Activated naive CD8-positive, alpha-beta T cell treated with anti-CD3 and anti-CD28 coated beads, Interleukin-2, amount 10 ng/mL, durations not matched to agents 7 days and 5 days (primary cell): Measurements from ENCODE around the gene DSCAM. TPM values are rescaled to one million over a fixed set of nuclear protein-coding genes. Genes with fewer than 3 reads are reported as not detected.

ENCODE experiments used
- ATAC-seq: fragments of 150-1000 bp; cut with Tn5 transposase; one replicate; pipeline ENCODE4 v1.10.0; 2021; ENCODE audit warnings: low read depth, moderate library complexity
- POLR2A ChIA-PET: fragments of 350-600 bp; sonication (Branson Sonifier 250); formaldehyde crosslinking; loops from one replicate; lab custom pipeline; 2021; ENCODE audit warnings: antibody characterized with exemption; lab: Charles Lee
- DNase-seq: peaks from one replicate; pipeline ENCODE4 v3.0.0; 2021
- H3K27ac Mint-ChIP-seq: one replicate; pipeline ENCODE4 v1.8.0; 2022; ENCODE audit warnings: mild to moderate bottlenecking, mixed read lengths
- H3K27me3 Mint-ChIP-seq: one replicate; pipeline ENCODE4 v1.8.0; 2022; ENCODE audit warnings: mild to moderate bottlenecking, moderate library complexity, mixed read lengths
- H3K36me3 Mint-ChIP-seq: one replicate; pipeline ENCODE4 v1.8.0; 2021; ENCODE audit warnings: mild to moderate bottlenecking, mixed read lengths
- H3K4me1 Mint-ChIP-seq: one replicate; pipeline ENCODE4 v1.8.0; 2021; ENCODE audit warnings: mixed read lengths
- H3K4me3 Mint-ChIP-seq: one replicate; pipeline ENCODE4 v1.8.0; 2022; ENCODE audit warnings: mild to moderate bottlenecking, moderate library complexity, mixed read lengths
- H3K9me3 Mint-ChIP-seq: one replicate; pipeline ENCODE4 v1.8.0; 2021; ENCODE audit warnings: mixed read lengths
- total RNA-seq, 2 experiments: library from RNA; stranded (reverse); gene quantifications; one replicate each; pipeline ENCODE4 v1.2.3, GENCODE V29; 2021

The DSCAM gene
- total RNA-seq, 2 experiments from 2014 or later = not detected

DNA sequence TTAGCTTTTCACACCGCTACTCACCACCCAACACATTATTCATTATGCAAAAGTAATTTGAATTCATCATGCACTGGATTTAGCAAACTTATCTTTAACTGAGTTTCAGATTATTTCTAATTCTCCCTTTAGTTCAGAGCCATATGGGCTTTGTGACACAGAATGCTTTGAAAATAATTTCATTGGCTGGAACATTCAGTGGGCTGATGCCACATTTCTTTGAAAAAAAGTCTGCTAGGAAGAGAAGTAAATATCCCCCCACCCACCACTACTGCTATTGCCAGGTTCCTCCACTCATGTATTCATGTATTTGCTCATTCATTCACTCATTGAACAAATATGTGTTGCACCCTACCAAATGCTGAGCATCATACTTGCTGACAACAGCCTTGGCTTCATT, 280.5 kb downstream of the DSCAM start:
- no peak overlapping the region for H3K27ac Mint-ChIP-seq
- no peak for DNase-seq
- ATAC-seq = no peak

DNA sequence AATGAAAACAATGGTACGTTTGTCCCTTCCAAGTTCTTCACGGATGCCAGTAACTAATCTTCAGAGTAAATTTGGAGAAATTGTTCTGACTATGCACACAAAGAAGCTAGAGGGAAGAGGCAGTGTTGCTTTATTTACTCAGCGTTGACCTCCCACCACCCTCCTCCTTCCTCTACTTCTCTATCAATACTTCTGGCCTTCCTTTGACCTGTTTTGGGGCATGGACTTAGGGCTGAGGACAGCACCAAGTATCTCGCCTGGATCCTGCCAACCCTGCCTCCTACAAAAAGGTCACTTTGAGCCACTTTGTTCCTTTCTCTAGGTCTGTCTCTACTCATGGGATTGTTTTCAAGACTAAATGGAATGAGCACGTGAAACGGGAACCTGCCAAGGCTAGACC, 282.6 kb downstream of the DSCAM start:
- Mint-ChIP-seq H3K4me1 (no peaks in the 10 kb centered on the region), H3K9me3 (peaks cover 3% of the 10 kb centered on the region), H3K36me3 (no peaks in the 10 kb centered on the region), H3K27ac (no peak overlapping the region), H3K27me3 (no peaks in the 10 kb centered on the region), H3K4me3 (no peak overlapping the region)
- POLR2A ChIA-PET = no interaction called here
- DNase-seq (no peak), ATAC-seq (no peak)

More for the DNA sequence above, 280.5 kb downstream of the DSCAM start:
- no peaks in the 10 kb centered on the region for H3K27me3 Mint-ChIP-seq
- no peaks in the 10 kb centered on the region for H3K9me3 Mint-ChIP-seq
- no peak overlapping the region for H3K4me3 Mint-ChIP-seq
- no peaks in the 10 kb centered on the region for H3K36me3 Mint-ChIP-seq
- no peaks in the 10 kb centered on the region for H3K4me1 Mint-ChIP-seq
- POLR2A ChIA-PET = no interaction called here

DNA sequence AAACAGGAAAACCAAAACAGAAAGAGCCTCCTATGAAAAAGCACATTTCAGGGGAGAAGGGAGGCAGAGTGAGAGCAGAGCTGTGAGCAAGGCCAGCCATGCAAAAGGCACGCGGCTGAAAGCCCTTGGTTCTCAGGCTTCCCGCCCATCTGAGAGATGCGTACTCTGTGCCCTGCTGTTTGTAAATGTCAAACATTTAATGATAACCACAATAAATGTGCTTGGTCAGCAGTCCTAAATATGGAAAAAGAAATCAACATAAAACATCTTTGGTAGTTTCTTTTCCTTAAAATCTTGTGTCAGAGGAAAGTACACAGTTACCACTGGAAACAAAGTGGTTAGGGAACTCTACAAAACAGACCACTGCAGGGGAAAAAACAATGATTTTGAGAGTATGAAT, 283.1 kb downstream of the DSCAM start:
- ATAC-seq (no peak), DNase-seq (no peak)
- Mint-ChIP-seq H3K27ac (no peak overlapping the region), H3K27me3 (no peaks in the 10 kb centered on the region), H3K9me3 (peaks cover 3% of the 10 kb centered on the region), H3K4me3 (no peak overlapping the region), H3K4me1 (no peaks in the 10 kb centered on the region), H3K36me3 (no peaks in the 10 kb centered on the region)
- POLR2A ChIA-PET = no interaction called here

DNA sequence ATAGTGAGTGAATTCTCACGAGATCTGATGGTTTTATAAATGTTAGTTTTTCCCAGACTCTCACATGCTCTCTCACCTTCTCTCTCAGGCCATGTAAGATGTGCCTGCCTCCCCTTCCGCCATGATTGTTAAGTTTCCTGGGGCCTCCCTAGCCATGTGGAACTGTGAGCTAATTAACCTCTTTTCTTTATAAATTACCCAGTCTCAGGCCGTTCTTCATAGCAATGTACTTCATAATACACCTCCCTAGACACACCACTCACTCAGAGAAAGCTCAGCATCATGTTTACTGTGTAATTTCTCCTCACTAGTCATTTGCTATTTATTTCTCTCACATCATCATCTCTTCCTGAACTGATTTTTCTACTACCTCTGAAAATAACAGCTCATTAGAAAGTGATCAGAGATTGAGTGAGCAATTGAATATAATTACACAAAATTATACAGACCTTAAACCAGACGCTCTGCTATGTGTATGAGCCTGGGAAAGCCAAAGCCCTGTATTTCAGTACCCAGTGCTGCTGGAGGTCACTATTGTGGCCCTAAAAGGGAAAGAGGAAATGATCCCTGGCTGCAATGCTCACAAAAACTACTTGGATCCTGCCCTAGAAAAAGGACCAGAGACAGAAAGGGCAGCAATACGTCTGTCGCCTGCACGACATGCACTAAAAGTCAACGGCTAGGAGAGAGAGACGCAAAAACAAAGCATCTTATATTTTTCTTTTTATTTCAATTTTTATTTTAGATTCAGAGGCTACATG, 284.5 kb downstream of the DSCAM start:
- POLR2A ChIA-PET = no interaction called here
- Mint-ChIP-seq H3K4me1 (no peaks in the 10 kb centered on the region), H3K36me3 (no peaks in the 10 kb centered on the region), H3K4me3 (no peak overlapping the region), H3K27ac (no peak overlapping the region), H3K9me3 (peaks cover 3% of the 10 kb centered on the region), H3K27me3 (no peaks in the 10 kb centered on the region)
- DNase-seq = no peak
- ATAC-seq = no peak

DNA sequence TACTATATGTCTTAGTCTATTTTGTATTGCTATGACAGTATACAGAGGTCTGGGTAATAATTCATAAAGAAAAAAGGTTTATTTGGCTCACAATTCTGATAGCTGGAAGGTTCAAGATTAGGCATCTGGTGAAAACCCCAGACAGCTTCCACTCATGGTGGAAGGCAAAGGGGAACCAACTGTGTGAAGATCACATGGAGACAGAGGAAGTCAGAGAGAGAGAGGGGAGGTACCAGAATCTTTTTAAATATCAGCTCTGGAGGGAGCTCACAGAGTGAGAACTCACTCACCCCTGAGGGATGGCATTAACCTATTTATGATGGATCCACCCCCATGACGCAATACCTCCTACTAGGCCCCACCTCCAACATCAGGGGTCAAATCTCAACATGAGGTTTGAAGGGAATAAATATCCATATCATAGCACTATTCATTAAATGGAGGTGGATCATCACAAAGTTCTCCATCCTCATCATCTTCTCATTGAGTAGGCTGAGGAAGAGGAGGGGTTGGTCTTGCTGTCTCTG, 290.5 kb downstream of the DSCAM start:
- peaks cover 3% of the 10 kb centered on the region for H3K9me3 Mint-ChIP-seq
- H3K36me3 Mint-ChIP-seq = no peaks in the 10 kb centered on the region
- no peak for ATAC-seq
- POLR2A ChIA-PET = no interaction called here
- H3K4me1 Mint-ChIP-seq = no peaks in the 10 kb centered on the region
- no peak for DNase-seq
- H3K27me3 Mint-ChIP-seq = no peaks in the 10 kb centered on the region
- H3K27ac Mint-ChIP-seq = no peak overlapping the region
- no peak overlapping the region for H3K4me3 Mint-ChIP-seq

DNA sequence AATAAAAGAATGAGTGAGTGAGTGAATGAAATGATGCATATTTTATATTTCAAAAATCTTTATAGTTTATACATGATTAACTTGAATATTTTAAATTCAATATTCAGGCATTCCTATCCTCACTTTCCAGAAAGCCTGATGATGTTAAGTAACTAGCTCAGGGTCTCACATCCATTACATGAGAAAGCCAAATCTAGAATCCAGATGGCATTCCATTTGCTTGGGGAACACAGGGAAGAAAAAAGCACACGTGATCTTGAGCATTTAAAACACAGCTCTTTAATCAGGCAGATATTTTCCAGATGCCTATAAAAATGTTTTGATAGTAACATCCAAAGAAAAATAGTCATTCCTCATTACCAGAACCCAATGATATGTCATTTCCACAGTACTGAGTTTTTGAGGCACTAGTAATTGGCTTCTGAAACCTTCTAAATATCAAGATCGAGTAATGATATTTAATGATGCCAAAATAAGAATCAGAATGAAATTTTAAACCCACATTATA, 291.9 kb downstream of the DSCAM start:
- POLR2A ChIA-PET = no interaction called here
- Mint-ChIP-seq H3K27me3 (no peaks in the 10 kb centered on the region), H3K36me3 (no peaks in the 10 kb centered on the region), H3K4me1 (no peaks in the 10 kb centered on the region), H3K27ac (no peak overlapping the region), H3K9me3 (no peaks in the 10 kb centered on the region), H3K4me3 (no peak overlapping the region)
- DNase-seq (no peak), ATAC-seq (no peak)

DNA sequence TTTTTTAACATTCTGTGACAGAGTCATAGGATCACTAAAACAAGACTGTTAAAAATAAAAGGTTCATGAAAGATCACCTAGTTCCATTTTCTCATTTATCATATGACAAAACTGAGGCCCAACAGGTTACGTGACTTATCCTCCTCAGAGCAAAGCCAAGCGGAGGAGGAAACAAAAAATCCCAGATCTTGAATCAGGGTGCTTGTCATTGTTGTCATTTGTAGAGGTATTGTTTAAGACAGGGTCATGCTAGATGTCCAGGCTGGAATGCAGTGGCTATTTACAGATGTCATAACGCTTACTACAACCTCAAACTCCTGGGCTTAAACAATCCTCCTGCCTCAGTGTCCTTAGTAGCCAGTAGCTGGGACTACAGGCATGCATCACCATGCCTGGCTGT, 293.2 kb downstream of the DSCAM start:
- Mint-ChIP-seq H3K36me3 (no peaks in the 10 kb centered on the region), H3K4me1 (no peaks in the 10 kb centered on the region), H3K27me3 (no peaks in the 10 kb centered on the region), H3K27ac (no peak overlapping the region), H3K4me3 (no peak overlapping the region), H3K9me3 (no peaks in the 10 kb centered on the region)
- POLR2A ChIA-PET = no interaction called here
- no peak for DNase-seq
- ATAC-seq = no peak

DNA sequence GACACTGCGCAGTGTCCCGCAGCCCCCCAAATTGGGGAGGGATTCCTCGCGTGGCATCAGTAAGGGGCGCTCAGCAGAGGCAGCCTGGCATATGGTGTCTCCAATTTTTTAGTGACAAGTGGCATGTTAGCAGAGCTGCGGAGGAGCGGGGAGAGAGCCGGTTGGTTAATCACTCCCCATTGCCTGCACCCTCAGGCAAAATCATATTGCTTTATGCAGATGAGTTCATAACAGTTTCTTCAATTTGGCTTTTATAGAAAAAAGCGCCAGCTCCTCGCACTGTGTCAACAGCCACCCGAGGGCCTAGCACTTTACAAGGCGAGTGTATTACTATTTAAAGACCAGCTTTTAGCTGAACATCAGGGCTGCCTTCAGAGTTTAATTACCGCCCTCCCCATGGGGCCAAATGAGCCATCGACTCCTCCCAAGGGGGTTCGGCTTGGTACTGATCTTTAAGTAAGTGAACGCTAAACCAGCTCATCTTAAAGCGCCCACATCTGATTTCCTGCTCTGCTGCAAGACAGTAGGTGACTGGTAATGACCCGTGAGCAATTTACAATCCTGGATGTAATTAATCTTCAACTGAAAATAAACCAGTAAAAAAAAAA, 298.9 kb downstream of the DSCAM start:
- ATAC-seq (no peak), DNase-seq (no peak)
- H3K36me3 Mint-ChIP-seq = no peaks in the 10 kb centered on the region
- H3K4me1 Mint-ChIP-seq = no peaks in the 10 kb centered on the region
- H3K4me3 Mint-ChIP-seq = no peak overlapping the region
- H3K27me3 Mint-ChIP-seq = no peaks in the 10 kb centered on the region
- no peak overlapping the region for H3K27ac Mint-ChIP-seq
- POLR2A ChIA-PET = no interaction called here
- H3K9me3 Mint-ChIP-seq = no peaks in the 10 kb centered on the region

DNA sequence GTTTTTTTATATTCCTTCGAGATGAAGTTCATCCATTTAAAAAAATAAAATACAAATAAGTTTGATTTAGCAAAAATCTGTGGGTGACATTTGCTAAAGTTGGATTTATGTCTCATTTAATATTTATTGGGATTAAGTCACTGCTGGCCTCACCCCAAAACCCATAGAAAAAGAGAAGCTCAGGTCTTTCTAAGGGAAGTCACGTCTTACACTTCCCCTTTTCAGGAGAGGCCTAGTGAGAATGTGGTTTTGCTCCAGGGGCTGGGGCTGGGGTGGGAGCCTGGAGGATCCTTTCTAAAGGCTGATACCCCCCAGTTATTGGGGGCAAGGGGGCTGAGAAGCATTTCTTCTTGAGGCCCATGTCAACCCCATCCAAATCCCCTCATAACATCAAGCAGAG, 300.3 kb downstream of the DSCAM start:
- Mint-ChIP-seq H3K9me3 (no peaks in the 10 kb centered on the region), H3K4me3 (no peak overlapping the region), H3K36me3 (no peaks in the 10 kb centered on the region), H3K27me3 (no peaks in the 10 kb centered on the region), H3K27ac (no peak overlapping the region), H3K4me1 (no peaks in the 10 kb centered on the region)
- POLR2A ChIA-PET = no interaction called here
- ATAC-seq (no peak), DNase-seq (no peak)

DNA sequence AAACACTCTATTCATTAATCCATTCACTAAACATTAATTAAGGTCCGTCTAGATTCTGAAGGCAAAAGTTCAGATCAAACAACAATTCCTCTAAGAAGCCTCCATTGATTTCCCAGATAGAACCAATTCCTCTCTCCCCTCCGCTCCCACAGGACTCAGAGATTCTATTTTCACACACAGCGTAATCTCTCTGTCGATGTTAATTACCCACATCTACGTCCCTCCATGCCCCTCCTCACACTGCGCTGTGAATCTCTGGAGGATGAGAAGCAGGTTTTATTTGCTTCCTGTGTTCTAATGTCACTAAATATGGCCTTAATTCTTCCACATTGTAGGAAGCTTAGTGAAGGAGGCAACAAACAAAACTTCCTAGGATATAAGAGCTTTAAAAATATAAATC, 306.7 kb downstream of the DSCAM start:
- DNase-seq (no peak), ATAC-seq (no peak)
- Mint-ChIP-seq H3K36me3 (no peaks in the 10 kb centered on the region), H3K4me1 (no peaks in the 10 kb centered on the region), H3K27me3 (no peaks in the 10 kb centered on the region), H3K4me3 (no peak overlapping the region), H3K9me3 (peaks cover 2% of the 10 kb centered on the region), H3K27ac (no peak overlapping the region)
- POLR2A ChIA-PET = no interaction called here

DNA sequence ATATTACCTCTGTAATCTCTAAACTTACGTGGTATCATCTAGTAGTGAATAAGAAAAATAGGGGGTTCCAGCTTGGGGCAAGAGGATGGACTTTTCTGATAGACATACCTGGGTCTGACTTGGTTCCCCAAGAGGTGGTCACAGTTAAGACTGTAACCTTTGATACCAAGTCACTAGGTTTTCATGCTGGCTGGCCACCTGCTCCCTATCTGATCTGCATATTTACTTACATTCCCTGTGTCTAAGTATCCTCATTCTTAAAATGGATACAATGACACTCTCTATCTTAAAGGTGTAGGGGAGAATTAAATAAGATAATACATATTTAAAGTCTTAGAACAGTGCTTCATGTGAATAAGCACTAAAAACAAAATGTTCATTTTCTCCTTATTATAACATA, 312.1 kb downstream of the DSCAM start:
- Mint-ChIP-seq H3K9me3 (peaks cover 8% of the 10 kb centered on the region), H3K27me3 (no peaks in the 10 kb centered on the region), H3K4me1 (no peaks in the 10 kb centered on the region), H3K4me3 (no peak overlapping the region), H3K36me3 (no peaks in the 10 kb centered on the region), H3K27ac (no peak overlapping the region)
- POLR2A ChIA-PET = no interaction called here
- DNase-seq (no peak), ATAC-seq (no peak)

DNA sequence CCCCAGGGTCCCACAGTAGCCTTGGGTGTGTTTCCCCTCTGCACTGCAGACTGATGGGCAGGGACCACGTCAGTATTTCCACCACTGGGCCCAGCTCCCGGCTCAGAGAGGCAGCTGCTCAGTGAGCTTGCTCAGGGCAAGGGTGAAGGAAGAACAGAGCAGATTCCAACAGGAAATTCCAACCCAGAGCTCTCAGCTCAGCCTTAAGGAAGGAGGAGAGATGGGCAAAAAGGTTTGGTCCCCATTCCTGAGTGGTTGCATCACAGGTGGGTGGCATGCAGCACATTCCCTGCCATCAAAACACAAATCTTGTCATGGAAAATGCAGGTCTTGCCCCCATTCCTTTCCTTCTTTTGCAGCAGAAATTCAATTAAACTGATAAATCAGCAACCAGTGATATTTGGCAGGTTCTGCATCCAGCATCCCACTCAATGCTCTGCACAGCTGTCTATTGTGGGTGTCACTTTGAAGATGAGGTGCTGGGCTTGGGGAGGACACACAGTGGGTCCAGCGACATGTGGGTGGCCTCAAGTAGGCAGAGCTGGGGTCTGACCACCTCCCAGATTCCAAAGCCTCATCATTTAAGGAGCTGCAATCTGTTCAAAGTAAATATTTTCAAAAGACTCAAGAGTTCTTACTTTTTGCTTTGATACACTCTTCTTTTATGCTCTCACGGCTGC, 315.4 kb downstream of the DSCAM start:
- DNase-seq (no peak), ATAC-seq (no peak)
- Mint-ChIP-seq H3K27me3 (no peaks in the 10 kb centered on the region), H3K9me3 (peaks cover 13% of the 10 kb centered on the region), H3K27ac (no peak overlapping the region), H3K4me3 (no peak overlapping the region), H3K4me1 (no peaks in the 10 kb centered on the region), H3K36me3 (no peaks in the 10 kb centered on the region)
- POLR2A ChIA-PET = no interaction called here

DNA sequence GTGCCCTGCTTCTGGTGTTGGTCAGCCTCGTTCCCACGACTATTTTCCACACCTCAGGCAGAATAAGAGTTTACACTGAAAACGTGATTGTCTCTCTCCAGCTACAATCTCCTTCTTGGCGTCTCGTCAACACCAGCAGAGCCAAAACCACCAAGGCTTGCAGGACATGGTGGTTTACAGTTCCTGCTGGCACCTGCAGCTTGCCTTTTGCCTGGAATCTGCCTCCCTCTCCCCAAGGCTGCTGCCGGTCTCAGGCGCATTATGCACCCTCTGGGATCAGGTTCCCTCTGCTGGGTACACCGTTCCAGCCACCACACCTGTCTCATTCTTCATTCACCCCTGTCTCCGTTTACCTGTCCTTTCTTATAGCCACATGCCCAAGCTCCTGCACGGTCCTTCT, 315.9 kb downstream of the DSCAM start:
- Mint-ChIP-seq H3K4me1 (no peaks in the 10 kb centered on the region), H3K4me3 (no peak overlapping the region), H3K9me3 (peaks cover 13% of the 10 kb centered on the region), H3K27me3 (no peaks in the 10 kb centered on the region), H3K36me3 (no peaks in the 10 kb centered on the region), H3K27ac (no peak overlapping the region)
- no peak for DNase-seq
- POLR2A ChIA-PET = no interaction called here
- no peak for ATAC-seq

DNA sequence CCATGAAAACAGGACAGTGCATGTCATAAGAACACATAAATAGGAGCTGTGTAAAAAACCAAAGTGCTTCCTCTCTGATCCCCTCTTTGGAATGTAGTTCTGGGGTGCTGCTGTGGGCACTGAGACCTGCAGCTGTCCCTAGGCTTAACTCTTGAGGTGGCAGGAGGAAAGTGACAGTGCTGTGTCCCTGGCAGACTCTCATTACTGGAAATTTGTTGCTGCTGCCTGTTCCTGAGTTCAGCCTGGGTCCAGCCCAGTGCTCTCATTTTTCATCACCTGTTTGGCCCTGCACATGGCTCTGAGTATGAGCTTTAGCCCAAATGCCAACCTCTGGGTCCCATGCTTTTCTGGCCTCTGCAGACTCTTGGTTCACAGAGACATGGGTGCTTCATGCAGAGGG, 329.3 kb downstream of the DSCAM start:
- no peak overlapping the region for H3K27ac Mint-ChIP-seq
- no peaks in the 10 kb centered on the region for H3K27me3 Mint-ChIP-seq
- no peak overlapping the region for H3K4me3 Mint-ChIP-seq
- peaks cover 1% of the 10 kb centered on the region for H3K9me3 Mint-ChIP-seq
- DNase-seq = no peak
- no peaks in the 10 kb centered on the region for H3K4me1 Mint-ChIP-seq
- POLR2A ChIA-PET = no interaction called here
- ATAC-seq = no peak
- H3K36me3 Mint-ChIP-seq = no peaks in the 10 kb centered on the region
